ENCODE results near the gene FNIP1.

DNA sequence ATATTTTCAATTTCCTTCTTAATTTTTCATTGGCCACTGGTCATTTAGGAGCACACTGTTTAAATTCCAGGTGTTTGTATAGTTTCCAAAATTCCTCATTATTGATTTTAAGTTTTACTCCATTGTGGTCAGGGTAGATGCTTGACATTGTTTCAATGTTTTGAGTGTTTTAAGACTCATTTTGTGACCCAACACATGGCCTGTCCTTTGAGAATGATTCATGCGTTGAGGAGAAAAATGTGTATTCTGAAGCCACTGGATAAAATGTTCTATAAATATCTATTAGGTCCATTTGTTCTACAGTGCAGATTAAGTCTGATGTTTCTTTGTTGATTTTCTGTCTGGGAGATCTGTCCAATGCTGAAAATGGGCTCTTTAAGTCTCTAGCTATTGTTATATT is 24.4 kb upstream of the FNIP1 start:
- TF ChIP-seq, protein P1, sequence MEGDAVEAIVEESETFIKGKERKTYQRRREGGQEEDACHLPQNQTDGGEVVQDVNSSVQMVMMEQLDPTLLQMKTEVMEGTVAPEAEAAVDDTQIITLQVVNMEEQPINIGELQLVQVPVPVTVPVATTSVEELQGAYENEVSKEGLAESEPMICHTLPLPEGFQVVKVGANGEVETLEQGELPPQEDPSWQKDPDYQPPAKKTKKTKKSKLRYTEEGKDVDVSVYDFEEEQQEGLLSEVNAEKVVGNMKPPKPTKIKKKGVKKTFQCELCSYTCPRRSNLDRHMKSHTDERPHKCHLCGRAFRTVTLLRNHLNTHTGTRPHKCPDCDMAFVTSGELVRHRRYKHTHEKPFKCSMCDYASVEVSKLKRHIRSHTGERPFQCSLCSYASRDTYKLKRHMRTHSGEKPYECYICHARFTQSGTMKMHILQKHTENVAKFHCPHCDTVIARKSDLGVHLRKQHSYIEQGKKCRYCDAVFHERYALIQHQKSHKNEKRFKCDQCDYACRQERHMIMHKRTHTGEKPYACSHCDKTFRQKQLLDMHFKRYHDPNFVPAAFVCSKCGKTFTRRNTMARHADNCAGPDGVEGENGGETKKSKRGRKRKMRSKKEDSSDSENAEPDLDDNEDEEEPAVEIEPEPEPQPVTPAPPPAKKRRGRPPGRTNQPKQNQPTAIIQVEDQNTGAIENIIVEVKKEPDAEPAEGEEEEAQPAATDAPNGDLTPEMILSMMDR (IDR thresholded peaks at IDR 0.05; ENCODE audit: insufficient read depth, low read depth, low read length), result no peak
- TF ChIP-seq EZH2 (IDR thresholded peaks at IDR 0.05; ENCODE audit: insufficient read depth, low read length), result no peak

Measured in astrocyte (in vitro differentiated cells and primary cell).